ENCODE results near the gene FAM174C. TPM values are rescaled to one million over a fixed set of nuclear protein-coding genes. Genes with fewer than 3 reads are reported as not detected.

FAM174C gene
- total RNA-seq, 2 experiments from 2014 or later: 77.0 to 88.0 TPM

DNA sequence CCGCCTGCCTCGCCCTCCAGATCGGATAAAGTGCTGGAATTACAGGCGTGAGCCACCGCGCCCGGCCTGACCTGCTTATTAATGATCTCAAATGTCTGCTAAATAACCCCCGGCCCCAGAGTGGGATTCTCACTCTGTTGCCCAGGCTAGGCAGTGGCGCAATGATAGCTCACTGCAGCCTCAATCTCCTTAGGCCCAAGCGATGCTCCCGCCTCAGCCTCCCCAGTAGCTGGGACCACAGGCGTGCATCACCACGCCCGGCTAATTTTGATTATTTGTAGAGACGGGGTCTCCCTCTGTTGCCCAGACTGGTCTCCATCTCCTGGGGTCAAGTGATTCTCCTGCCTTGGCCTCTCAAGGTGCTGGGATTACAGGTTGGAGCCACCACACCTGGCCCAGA lies 34.4 kb upstream of the FAM174C start:
- POLR2A ChIA-PET: interaction anchor here (0.7 to 1.9 kb wide), 11 partner anchors 12 to 203 kb away, joined by 3 to 7 read pairs (median 3); partner anchors contain the start of genes CIRBP and GPX4
- peaks cover 6% of the 10 kb centered on the region for H3K36me3 Mint-ChIP-seq (ENCODE audit: low read depth)
- no peaks in the 10 kb centered on the region for H3K9me3 Mint-ChIP-seq
- CTCF ChIA-PET: interaction anchor here (0.6 to 7.5 kb wide), 23 partner anchors 9 to 377 kb away, joined by 3 to 449 read pairs (median 4); partner anchors contain the start of genes ABCA7, CIRBP, CNN2 and GPX4
- no peak for ATAC-seq
- TF ChIP-seq CTCF (IDR thresholded peaks at IDR 0.05): no peak
- intact Hi-C loops (cut with micrococcal nuclease): loop anchor here (10.0 kb wide), 1 partner anchor 136 kb away; the partner anchor contains the start of gene GPX4
- H3K4me1 Mint-ChIP-seq (ENCODE audit: low read depth): peaks cover 30% of the 10 kb centered on the region
- H3K4me3 Mint-ChIP-seq: peak overlapping the region; percentile 84
- peaks cover 8% of the 10 kb centered on the region for H3K27me3 Mint-ChIP-seq
- no peak overlapping the region for H3K27ac Mint-ChIP-seq
- no peak for DNase-seq

GRCh38 chr19:1241417-1242095 lies 33.8 kb upstream of the FAM174C start, which contains the start of gene ATP5F1D:
TSS of gene ATP5F1D (plus strand) at chr19:1241751. CDS start at chr19:1241851, 100 bp downstream.
- Mint-ChIP-seq H3K27ac (peak within 1 kb of the TSS; percentile 87), H3K27me3 (peaks cover 8% of the 10 kb centered on the region), H3K4me3 (peak within 1 kb of the TSS; percentile 84), H3K9me3 (no peaks in the 10 kb centered on the region), H3K36me3 (ENCODE audit: low read depth) (peaks cover 6% of the 10 kb centered on the region), H3K4me1 (ENCODE audit: low read depth) (peaks cover 30% of the 10 kb centered on the region)
- intact Hi-C loops (cut with micrococcal nuclease): loop anchor here (2.0 to 10.0 kb wide), 2 partner anchors 27 to 137 kb away; partner anchors contain the start of genes CIRBP and GPX4
- CTCF ChIA-PET: interaction anchor here (0.9 to 7.5 kb wide), 19 partner anchors 10 to 378 kb away, joined by 3 to 449 read pairs (median 4); partner anchors contain the start of genes CIRBP, GPX4 and WDR18
- peak; percentile 74 for ATAC-seq
- POLR2A ChIA-PET: interaction anchor here (0.7 to 3.9 kb wide), 12 partner anchors 12 to 203 kb away, joined by 3 to 15 read pairs (median 3); partner anchors contain the start of gene CIRBP
- peak; percentile 95 for DNase-seq
- no peak for TF ChIP-seq CTCF (IDR thresholded peaks at IDR 0.05)

DNA sequence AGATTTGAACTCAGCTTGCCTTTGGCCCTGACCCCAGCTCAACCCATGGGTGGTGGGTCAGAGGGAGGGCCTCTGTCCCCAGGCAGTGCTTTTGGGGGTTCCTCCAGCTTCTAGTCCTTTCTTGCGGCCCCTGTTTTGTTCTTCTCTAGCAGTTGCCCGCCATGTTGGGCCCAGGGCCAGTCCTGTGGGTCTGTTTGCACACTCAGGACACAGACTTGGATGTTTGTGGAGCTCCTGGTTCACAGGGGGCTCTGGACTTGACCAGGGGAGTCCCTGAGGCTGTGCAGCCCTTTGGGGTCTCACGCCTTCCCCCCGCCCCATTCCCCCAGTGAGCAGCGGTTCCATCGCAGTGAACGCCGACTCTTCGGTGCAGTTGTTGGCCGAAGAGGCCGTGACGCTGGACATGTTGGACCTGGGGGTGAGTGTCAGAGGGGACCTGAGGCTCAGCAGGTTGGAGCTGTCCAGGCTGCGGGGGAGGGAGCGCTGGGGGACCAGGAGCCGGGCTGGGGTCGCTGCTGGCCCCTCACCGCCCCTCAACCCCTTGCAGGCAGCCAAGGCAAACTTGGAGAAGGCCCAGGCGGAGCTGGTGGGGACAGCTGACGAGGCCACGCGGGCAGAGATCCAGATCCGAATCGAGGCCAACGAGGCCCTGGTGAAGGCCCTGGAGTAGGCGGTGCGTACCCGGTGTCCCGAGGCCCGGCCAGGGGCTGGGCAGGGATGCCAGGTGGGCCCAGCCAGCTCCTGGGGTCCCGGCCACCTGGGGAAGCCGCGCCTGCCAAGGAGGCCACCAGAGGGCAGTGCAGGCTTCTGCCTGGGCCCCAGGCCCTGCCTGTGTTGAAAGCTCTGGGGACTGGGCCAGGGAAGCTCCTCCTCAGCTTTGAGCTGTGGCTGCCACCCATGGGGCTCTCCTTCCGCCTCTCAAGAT lies 31.3 kb upstream of the FAM174C start:
- DNase-seq (peak; percentile 90), ATAC-seq (peak; percentile 45)
- peak overlapping the region; percentile 84 for H3K4me3 Mint-ChIP-seq
- H3K9me3 Mint-ChIP-seq: no peaks in the 10 kb centered on the region
- ChIA-PET POLR2A (interaction anchor here (1.0 to 3.9 kb wide), 12 partner anchors 9 to 317 kb away, joined by 3 to 88 read pairs (median 6); partner anchors contain the start of gene CIRBP), CTCF (interaction anchor here (0.6 to 7.5 kb wide), 42 partner anchors 9 to 474 kb away, joined by 3 to 449 read pairs (median 4); partner anchors contain the start of genes ARHGAP45, CIRBP, CNN2 and FAM174C)
- H3K27me3 Mint-ChIP-seq: no peaks in the 10 kb centered on the region
- H3K4me1 Mint-ChIP-seq (ENCODE audit: low read depth): peaks cover 26% of the 10 kb centered on the region
- peak; percentile 94 for TF ChIP-seq CTCF (IDR thresholded peaks at IDR 0.05)
- H3K36me3 Mint-ChIP-seq (ENCODE audit: low read depth): peaks cover 6% of the 10 kb centered on the region
- H3K27ac Mint-ChIP-seq: peak overlapping the region; percentile 81
- intact Hi-C loops (cut with micrococcal nuclease): loop anchor here (2.0 to 10.0 kb wide), 2 partner anchors 25 to 139 kb away; partner anchors contain the start of genes CIRBP and GPX4

- no peak for DNase-seq
- Mint-ChIP-seq H3K27ac (peak overlapping the region; percentile 81), H3K36me3 (ENCODE audit: low read depth) (peaks cover 8% of the 10 kb centered on the region), H3K27me3 (no peaks in the 10 kb centered on the region), H3K4me3 (peak overlapping the region; percentile 45), H3K4me1 (ENCODE audit: low read depth) (peaks cover 22% of the 10 kb centered on the region), H3K9me3 (no peaks in the 10 kb centered on the region)
- no peak for ATAC-seq
- ChIA-PET POLR2A (interaction anchor here (0.9 to 3.9 kb wide), 12 partner anchors 8 to 318 kb away, joined by 3 to 88 read pairs (median 6); partner anchors contain the start of gene CIRBP), CTCF (interaction anchor here (0.7 to 7.5 kb wide), 37 partner anchors 8 to 475 kb away, joined by 3 to 449 read pairs (median 4); partner anchors contain the start of genes ARHGAP45, CIRBP, CNN2 and FAM174C)
- no peak for TF ChIP-seq CTCF (IDR thresholded peaks at IDR 0.05)
- intact Hi-C loops (cut with micrococcal nuclease): loop anchor here (10.0 kb wide), 1 partner anchor 140 kb away; the partner anchor contains the start of gene GPX4
Measured at GRCh38 chr19:1244693-1245451, 30.5 kb upstream of the FAM174C start.

Measured in activated CD8-positive, alpha-beta T cell treated with anti-CD3 and anti-CD28 coated beads for 36 hours (primary cell).